Stimulated activated CD4-positive, alpha-beta T cell treated with anti-CD3 and anti-CD28 coated beads, Interleukin-4, amount 100 ng/mL, for 4 hours (primary cell): ENCODE results near the gene LAMC2.
"Not testable (repeated sequence)": the region's sequence is repeated elsewhere in the genome, so short reads cannot be mapped to it uniquely, and the experiment has no call there.

Source experiments
- DNase-seq, 2 experiments: peaks; one replicate each; pipeline ENCODE4 v3.0.0-alpha.2; 2020

LAMC2 gene

GRCh38 chr1:183185941-183186490, at the start of gene LAMC2:
Gene LAMC2 (plus strand): TSS chr1:183186264. CDS start chr1:183186353, 89 bp downstream.
- DNase-seq = peak in 1 of 2 experiments; percentile 6

DNA sequence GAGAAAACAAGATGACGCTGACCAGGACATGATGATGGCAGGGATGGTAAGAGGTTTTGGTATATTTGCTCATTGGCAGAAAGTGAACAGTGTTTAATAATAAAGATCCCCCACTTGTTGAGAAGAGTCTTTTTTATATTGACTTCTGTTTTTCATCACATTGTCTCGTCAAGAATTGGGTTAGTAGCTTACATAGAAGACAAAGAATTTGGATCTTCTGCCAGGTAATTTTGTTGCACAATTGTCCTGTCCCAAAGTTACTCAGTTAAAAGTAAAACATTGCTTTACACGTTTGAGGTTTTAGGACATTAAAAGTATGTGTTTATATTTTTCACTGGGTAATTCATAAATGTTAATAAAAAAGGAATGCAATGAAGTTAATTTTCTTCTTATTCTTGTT, 48.3 kb upstream of the LAMC2 start:
- no peak for DNase-seq

- no peak for DNase-seq
These were observed 47.8 kb upstream of the LAMC2 start for GRCh38 chr1:183138301-183138700.

- DNase-seq = no peak
These were observed 46.7 kb upstream of the LAMC2 start for GRCh38 chr1:183139281-183139942.

- DNase-seq = no peak
These were observed 45.4 kb upstream of the LAMC2 start for GRCh38 chr1:183140633-183141032.

- DNase-seq = no peak
These were observed 43.9 kb upstream of the LAMC2 start for GRCh38 chr1:183142171-183142570.

DNA sequence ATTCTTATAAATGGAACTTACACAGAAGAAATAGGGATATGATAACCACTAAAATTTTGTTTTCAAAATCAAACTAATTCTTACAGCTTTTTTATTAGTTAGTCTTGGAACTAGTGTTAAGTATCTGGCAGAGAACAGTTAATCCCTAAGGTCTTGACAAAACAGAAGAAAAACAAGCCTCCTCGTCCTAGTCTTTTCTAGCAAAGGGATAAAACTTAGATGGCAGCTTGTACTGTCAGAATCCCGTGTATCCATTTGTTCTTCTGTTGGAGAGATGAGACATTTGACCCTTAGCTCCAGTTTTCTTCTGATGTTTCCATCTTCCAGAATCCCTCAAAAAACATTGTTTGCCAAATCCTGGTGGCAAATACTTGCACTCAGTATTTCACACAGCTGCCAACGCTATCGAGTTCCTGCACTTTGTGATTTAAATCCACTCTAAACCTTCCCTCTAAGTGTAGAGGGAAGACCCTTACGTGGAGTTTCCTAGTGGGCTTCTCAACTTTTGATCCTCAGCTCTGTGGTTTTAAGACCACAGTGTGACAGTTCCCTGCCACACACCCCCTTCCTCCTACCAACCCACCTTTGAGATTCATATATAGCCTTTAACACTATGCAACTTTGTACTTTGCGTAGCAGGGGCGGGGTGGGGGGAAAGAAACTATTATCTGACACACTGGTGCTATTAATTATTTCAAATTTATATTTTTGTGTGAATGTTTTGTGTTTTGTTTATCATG, 42.3 kb upstream of the LAMC2 start:
- no peak for DNase-seq

- no peak for DNase-seq
These were observed 41.3 kb upstream of the LAMC2 start for GRCh38 chr1:183144752-183145151.

GRCh38 chr1:183147735-183148134, 38.3 kb upstream of the LAMC2 start:
- no peak for DNase-seq

DNA sequence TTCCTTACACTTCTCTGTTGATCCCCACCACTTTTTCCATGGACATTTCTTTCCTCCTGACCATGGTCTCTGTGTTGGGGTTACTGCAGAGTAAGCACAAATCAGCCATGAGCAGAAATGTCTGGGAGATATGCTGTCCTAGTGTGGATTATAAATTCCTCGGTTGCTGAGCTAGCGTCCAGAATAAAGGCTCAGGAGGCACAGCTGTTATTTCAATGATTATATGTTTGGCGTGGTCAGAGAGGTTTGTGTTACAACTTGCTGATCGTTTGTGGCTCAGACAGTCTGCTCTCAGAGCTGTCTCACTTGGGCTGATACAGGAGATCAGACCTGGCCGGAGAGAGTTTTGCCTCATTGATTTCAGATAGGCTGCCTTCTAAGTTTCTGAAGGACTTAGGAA, 37.5 kb upstream of the LAMC2 start:
- DNase-seq = no peak

- DNase-seq = no peak
These were observed 36.8 kb upstream of the LAMC2 start for GRCh38 chr1:183149273-183149672.

DNA sequence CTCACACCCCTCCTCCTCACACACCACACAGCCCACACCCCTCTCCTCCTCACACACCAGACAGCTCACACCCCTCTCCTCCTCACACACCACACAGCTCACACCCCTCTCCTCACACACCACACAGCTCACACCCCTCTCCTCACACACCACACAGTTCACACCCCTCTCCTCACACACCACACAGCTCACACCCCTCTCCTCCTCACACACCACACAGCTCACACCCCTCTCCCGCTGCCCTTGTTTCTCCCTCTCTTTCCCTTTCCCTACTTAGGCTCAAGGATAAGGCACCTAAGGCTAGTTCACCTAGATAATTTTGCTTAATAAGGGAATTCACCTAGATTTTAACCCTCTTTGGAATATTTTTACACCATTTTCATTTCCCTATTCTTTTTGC, 36.0 kb upstream of the LAMC2 start:
- not testable (repeated sequence) for DNase-seq

DNA sequence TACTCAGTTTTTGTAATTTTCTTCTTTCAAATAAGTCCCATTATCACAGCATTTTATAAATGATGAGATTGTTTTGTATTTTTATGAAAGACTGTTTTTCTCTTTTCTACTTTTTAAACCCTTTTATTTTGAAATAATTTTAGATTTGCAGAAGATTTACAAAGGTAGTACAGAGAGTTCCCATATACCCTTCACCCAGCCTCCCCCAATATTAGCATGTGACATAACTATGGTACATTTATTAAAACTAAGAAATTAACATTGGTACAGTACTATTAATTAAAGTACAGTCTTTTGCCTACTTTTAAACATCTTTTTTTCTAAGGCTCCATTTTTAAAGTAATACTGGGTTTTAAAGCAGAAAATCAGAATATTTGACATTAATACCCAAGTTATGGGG, 35.6 kb upstream of the LAMC2 start:
- DNase-seq = no peak

- no peak for DNase-seq
These were observed 33.9 kb upstream of the LAMC2 start for GRCh38 chr1:183152180-183152579.

DNA sequence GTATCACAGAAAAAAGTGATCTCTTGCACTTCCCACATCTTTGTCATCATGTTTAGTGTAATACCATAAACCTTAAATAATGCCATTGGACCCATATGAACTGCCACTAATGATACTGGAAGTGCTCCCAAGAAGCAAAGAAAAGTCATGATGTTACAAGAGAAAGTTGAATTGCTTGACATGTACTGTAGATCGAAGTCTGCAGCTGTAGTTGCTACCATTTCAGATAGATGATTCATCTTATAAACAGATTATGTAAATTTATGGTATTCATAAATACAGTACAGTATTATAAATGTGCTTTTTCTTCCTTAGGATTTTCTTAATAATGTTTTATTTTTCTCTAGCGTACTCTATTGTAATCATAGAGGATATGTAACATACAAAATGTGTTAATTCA, 30.1 kb upstream of the LAMC2 start:
- DNase-seq = no peak

DNA sequence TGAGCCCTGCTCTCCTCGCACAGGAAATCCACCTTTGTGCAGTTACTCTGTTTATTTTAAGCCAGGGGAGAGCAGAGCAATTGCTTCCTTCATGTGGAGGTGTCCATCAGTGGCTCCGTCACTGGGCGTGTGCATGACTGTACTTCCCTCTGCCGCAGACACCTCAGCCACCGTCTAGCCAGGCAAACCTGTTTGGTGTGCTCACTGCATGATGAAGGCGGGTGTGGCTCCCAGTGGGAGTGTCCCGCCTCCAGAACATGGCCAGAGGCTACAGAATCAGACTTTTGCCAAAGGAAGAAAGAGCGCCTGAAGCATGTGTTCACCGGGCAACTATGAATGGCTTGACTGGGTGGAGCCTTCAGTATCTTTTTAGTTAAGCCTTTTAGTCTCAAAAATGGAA, 26.1 kb upstream of the LAMC2 start:
- DNase-seq = no peak

DNA sequence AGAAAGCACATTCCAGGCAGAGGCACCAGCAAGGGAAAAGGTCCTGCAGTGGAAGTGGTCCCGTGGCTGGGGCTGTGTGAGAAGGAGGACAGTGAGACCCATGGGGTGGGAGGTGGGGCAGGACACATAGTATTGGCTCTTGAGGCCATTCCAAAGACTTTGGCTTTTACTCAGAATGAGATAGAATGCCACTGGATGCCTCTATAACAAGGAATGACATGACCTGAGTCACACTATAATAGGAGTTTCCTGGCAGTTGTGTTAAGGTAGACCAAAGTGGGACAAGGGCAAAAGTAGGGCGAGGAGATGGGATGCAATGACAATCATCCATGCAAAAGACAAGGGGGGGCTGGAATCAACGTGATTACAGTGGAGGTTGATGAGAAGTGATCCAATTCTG, 24.7 kb upstream of the LAMC2 start:
- no peak for DNase-seq

DNA sequence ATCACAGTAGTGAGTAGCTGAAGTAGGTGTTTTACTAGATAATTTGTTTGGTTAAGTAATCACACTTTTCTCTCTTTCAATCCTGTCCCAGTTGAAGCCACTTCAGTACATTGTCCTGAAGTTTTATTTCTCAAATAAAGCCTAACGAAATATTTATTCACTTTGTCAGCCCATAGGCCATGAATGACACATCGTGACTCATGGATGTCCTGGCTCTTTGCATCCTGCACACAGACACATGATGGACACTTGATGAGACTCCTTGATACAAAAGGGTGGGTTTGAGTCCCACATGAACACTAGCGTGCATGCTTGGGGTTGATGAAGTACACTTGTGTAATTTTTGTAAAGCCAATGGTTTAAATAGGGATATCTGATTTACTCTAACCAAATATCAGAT, 22.7 kb upstream of the LAMC2 start:
- DNase-seq = no peak

GRCh38 chr1:183164340-183164739, 21.7 kb upstream of the LAMC2 start:
- no peak for DNase-seq

DNA sequence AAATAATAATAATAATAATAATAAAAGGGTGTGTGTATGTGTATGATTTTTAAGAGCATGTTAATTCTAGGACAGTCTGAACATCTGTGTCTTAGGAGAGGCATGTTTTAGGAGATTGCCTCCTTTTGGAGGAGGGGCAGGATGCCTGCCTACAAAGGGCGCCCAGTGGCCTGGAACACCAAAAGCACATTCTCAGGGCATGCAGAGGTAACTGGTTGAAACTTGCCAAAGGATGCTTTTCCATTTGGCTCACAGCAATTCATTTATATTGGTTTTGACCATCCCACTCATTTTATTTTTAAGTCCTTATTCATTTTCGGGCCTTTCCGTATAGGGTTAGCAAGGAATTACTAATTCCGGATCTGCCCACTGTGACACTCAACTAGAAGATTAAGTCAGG, 21.1 kb upstream of the LAMC2 start:
- DNase-seq = no peak

GRCh38 chr1:183165456-183165855, 20.6 kb upstream of the LAMC2 start:
- no peak for DNase-seq

DNA sequence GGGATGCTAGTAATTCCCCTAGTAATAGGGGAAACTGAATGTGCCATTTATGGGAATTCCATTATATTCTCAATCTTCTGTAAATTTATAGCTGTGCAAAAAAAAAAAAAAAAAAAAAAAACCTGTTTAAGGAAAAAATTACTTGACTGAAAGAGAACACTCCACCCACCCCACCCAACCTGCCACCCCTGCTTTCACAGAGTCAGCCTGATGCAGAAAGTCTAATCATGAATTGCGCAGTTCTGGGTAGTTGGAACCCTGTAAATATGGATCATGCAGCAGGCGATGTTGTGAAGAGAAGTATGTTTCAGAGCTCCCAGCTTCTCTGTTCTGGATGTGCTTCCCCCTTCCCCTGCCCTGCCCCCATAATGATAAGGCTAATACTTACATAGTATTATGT, 19.6 kb upstream of the LAMC2 start:
- no peak for DNase-seq

DNA sequence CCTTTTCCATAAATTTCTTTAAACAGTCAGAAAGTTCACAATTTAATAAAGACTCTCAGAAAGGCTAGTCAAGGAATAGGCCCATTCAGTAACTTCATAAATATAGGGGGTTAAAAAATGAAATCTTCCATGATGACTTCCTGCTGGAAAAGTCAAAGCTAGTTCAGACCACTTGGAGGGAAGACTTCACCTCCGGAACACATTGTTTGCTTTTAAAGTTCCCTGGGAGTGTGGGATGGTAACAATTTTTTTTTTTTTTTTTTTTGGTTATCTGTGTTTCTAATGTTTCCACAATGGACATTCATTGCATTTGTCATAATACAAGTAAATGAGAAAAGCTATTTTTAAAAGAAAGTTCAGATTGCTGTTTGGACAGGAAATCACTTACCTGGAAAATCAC, 18.4 kb upstream of the LAMC2 start:
- DNase-seq = no peak

DNA sequence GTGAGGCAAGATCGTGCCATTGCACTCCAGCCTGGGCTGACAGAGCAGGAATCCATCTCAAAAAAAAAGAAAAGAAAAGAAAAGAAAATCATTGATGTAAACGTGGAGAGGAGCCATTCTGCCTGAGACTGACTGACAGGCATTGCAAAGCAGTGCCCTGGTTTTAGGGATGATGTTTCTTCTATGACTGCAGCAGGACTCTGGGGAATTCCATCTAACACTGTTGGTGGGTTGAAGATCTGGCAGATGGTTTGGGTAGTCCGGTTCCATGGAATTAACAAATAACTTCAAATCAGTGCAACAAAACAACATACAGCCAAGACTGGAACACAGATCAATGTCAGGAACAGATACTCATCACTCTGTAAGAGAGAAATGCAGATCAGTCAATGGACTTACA, 17.8 kb upstream of the LAMC2 start:
- no peak for DNase-seq

- no peak for DNase-seq
These were observed 12.2 kb upstream of the LAMC2 start for GRCh38 chr1:183173828-183174227.
